Measurements from ENCODE around the gene ARMH4.

GRCh38 chr14:58096731-58097130 is 55.3 kb downstream of the ARMH4 start:
- TF ChIP-seq CTCF (IDR thresholded peaks at IDR 0.05) (no peak), POLR2A (IDR thresholded peaks at IDR 0.05; ENCODE audit: low read depth) (no peak), EP300 (IDR thresholded peaks at IDR 0.05) (no peak)

Measured in esophagus muscularis mucosa (tissue), 4 donors.